ENCODE results near the gene PLCE1.
"Not testable (repeated sequence)": the region's sequence is repeated elsewhere in the genome, so short reads cannot be mapped to it uniquely, and the experiment has no call there.

Gene PLCE1

DNA sequence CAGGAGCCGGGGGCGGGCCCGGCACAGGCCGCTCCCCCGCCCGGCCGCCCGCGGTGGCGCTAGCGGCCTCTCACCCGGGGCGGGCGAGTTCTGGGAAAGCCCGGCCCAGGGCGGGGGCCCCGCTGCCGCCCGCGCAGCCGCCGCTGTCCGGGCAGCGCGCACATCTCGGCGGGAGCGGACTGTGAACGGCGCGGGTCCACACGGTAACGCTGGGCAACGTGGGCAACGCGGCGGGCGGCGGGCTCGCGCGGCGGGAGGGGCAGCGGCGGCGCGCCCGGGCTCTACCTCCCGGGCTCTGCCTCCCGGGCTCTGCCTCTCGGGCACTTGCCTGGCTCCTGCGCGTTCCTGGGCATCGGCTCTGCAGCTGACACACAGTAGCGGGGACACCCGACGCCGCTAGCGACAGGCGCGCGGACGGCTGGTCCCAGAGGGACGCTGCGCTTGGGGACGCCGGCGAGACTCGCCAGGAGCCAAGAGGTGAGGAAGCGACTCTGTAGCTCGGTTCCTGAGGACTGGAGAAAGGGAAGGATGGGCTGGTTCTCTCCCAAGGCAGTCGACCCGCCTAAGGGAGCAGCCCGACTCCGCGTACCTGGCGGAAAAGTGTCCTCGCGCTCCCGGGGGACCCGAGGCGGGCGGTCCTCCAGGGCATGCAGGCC, at the start of gene PLCE1:
Gene PLCE1, plus strand, starts transcription at position 150 of the 656 bp plus-strand sequence. CDS start 37,116 bp downstream, outside the sequence.
- peak; percentile 82 for DNase-seq

DNA sequence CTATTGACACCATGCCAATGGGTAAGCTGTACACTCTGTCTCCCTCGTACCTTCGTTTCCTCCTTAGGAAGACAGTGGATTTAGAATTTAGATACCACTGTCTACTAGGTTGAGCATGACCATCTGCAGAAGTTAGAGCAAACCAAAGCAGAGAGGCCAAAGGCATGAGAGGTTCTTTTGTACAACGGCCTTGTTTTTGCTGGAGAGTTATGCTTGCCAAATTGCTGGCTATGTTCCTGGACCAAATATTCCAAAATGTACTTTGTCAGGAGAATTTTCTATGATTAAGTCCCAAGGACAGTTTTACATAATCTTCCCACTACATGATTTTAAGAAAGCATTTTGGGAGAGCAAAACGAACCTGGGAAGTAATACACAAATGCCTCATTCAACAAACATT, 47.9 kb upstream of the PLCE1 start:
- DNase-seq, result no peak

GRCh38 chr10:93947055-93947454, 46.7 kb upstream of the PLCE1 start:
- DNase-seq, result peak; percentile 33

DNA sequence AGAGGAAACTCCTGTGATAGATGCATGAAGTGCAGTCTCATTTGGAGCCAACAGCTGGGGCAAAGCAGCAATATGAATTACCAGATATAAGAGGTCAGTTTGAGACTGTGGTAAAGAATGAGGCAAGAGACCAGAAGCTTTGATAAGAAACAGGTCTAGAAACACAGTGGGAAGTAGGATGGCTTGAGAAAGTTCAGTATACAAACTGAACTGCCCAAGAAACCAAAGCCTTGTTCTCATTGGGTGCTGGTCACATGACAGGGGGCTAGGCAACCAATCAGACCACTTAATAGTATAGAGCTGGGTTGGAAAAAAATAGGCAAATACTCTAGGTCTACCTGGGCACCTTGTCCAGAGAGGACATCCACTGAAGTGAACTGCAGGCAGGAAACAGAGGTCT, 46.2 kb upstream of the PLCE1 start:
- no peak for DNase-seq

- no peak for DNase-seq
Measured at GRCh38 chr10:93951905-93952304, 41.8 kb upstream of the PLCE1 start.

GRCh38 chr10:93954299-93954698, 39.4 kb upstream of the PLCE1 start:
- DNase-seq, result no peak

DNA sequence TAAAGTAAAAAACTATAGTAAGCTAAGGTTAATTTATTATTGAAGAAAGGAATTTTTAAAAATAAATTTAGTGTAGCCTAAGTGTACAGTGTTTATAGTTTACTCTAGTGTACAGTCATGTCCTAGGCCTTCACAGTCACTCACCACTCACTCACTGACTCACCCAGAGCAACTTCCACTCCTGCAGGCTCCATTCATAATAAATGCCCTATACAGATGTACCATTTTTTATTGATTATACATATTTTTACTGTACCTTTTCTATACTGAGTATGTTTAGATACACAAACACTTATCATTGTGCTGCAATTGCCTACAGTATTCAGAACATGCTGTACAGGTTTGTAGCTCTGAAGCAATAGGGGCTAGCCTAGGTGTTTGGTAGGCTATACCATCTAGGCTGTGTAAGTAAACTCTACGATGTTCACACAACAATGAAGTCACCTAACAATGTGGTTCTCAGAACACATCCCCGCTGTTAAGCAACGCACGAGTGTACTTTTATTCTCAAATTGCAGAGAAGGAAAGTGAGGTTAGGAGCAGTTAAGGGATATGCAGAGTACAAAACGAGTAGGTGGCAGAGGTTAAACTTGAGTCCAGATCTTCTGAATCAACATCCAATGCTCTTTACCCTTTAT, 38.9 kb upstream of the PLCE1 start:
- no peak for DNase-seq

GRCh38 chr10:93958834-93959233, 34.9 kb upstream of the PLCE1 start:
- DNase-seq, result no peak

- DNase-seq, result not testable (repeated sequence)
Measured at GRCh38 chr10:93960988-93961387, 32.7 kb upstream of the PLCE1 start.

DNA sequence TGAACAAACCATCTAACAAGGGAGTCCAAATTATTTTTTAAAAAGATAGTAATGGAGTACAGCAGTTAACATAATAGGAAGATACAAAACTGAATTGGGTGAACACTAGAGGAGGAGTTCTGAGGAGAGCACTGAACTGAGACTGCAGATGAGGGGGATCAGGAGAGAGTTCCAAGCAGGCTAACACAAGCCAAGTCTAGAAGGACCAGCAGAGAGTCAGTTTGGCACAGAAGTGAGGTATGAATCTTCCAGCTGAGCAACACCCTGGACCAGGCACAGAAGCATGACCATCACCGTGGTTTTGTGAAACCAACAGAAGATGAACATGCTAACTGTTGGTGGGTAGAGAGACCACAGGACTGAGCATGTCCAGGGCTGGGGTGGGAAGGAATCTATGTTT, 30.8 kb upstream of the PLCE1 start:
- DNase-seq, result no peak

DNA sequence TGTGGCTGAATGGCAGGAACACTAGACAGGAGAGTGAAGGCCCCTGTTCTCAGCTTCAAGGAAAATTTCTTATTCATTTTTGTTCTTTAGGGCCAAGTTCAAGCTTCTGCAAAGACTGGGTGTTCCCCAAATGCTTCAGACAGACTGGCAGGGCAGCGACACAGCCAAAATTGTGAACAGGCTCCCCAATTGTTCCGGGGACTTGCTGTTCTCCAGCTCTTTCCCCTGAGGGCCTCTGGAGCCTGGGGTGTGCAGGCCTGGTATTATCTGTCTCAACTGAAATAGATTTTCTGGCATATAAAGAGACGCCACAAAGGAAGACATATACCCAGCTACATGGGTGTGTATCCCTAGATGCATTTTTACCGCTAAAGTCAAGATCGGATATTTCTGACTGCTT, 30.3 kb upstream of the PLCE1 start:
- DNase-seq, result no peak

DNA sequence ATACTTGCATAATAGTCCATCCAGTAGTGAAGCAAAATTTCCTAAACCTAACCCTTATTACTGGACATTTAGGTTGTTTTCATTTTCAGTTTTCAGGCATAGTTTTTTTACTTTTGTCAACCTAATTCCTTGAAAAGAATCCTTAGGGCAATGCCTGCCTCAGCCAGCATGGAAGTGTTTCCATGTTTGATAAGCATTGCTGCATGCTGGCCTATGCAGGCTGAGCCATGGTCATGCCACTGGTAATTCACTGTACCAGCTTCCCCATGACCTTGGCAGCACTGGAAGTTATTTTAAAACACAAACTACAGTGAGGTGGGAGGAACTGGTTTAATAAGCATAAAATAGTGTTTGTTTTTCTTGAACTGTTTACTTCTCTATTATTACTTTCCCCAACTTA, 27.8 kb upstream of the PLCE1 start:
- no peak for DNase-seq

DNA sequence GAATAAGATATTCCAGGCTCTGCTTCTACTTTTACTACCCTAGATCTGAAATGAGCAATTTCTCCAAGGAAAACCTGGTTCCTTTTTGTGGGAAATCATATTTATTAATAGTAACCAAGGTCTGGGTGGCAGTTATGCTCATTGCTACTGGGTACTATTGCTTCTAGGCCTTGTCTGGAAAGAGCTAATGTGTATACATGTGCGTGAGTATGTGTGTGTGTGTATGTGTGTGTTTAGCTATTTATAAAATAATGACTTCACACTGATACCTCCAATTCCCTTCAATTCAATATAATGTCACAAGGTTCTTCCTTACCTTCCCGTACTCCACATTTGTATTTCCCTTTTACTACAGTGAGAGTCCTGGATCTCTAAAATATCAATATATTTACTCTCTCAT, 26.0 kb upstream of the PLCE1 start:
- DNase-seq, result no peak

DNA sequence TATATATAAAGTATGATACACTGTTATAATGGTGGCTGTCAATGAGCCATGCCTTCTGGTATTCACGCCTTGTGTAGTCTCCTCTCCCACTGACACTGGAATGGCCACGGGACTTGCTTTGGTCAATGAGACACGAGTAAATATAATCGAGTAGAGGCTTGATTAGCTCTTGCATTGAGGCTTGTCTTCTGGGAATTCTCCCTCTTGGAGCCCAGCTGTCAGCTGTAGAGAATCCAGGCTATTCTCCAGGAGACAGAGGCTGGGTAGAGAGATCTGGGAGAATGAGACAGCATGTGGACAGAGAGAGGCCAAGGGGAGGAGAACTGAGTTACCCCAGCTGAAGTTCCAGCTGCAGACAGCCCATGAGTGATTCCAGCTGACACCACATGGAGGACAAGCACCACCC, 25.2 kb upstream of the PLCE1 start:
- no peak for DNase-seq

- not testable (repeated sequence) for DNase-seq
Measured at GRCh38 chr10:93970433-93971010, 23.2 kb upstream of the PLCE1 start.

GRCh38 chr10:93973748-93974445, 19.8 kb upstream of the PLCE1 start:
- DNase-seq, result no peak

DNA sequence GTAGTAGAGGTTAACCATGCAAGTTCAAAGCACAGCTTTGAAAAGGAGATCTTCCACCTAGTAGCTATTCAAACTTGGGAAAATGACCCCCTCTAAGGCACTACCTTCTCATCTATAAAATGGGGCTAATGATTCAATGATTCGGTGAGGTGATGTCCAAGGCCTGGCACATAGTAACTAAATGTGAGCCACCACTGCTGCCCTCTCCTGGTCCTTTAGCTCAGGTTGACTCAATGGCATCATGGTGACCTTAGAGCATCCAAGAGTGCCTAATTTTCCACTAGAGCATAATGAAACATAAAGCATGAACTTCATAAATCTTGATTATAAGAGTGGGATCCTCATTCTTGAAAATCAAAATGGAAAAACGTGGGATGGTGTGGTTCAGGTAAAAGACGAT, 16.3 kb upstream of the PLCE1 start:
- no peak for DNase-seq

DNA sequence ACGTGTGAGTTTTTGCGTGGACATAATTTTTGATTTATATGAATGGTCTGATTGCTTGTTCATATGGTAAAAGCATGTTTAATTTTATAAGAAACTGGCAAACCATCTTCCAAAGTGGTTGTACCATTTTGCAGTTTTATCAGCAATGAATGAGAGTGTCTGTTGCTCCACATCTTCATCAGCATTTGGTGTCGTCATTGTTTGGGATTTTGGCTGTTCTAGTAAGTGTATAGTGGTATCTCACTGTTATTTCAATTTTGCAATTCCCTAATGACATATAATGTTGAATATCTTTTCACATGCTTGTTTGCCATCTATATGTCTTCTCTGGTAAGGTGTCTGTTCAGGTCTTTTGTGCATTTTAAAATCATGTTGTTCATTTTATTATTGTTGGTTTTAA, 13.2 kb upstream of the PLCE1 start:
- no peak for DNase-seq

DNA sequence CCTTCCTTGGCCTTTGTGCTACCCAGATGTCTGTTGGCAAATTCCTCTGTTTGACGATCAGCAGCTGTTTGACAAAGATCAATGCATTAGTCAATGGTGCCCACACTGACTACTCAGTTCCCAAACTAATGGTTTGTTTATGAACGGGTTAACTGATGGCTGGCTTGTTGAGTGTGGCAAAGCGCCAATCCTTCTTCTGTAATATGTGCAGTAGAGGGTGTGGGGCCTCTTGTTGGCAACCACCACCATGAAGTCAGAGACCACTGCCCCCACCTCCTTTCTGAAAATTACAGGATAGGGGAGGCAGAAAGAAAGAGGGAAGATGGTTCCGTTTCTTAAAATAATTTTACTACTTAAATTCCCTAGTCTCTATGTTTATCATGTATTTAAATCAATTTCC, 2.6 kb upstream of the PLCE1 start:
- peak; percentile 22 for DNase-seq

- peak; percentile 72 for DNase-seq
Measured at GRCh38 chr10:93991596-93992284, 2.0 kb upstream of the PLCE1 start.

GRCh38 chr10:93992400-93993030, 1.2 kb upstream of the PLCE1 start:
- peak; percentile 49 for DNase-seq

- peak; percentile 57 for DNase-seq
Measured at GRCh38 chr10:93993414-93993781, 333 bp upstream of the PLCE1 start.

- no peak for DNase-seq
Measured at GRCh38 chr10:93994438-93994801, 689 bp downstream of the PLCE1 start.
